HepG2 (cell line): Measurements from ENCODE around the gene SLC9A1.

Experiments used
- CEBPB ChIP-seq: IDR thresholded peaks from 2 replicates; pipeline ENCODE4 v1.6.1; 2011; ENCODE audit warnings: low read depth, low read length, improper control_type of control experiment, borderline replicate concordance
- CTCF ChIP-seq: sonication (generic); formaldehyde crosslinking; IDR thresholded peaks from 2 replicates; pipeline ENCODE4 v1.5.0; 2020; ENCODE audit warnings: mild to moderate bottlenecking, missing genetic modification reagents, moderate library complexity
- KDM5A ChIP-seq: fragments of 200-600 bp; sonication (generic); IDR thresholded peaks from 2 replicates; pipeline ENCODE4 v1.7.0; 2018; ENCODE audit warnings: antibody characterized with exemption, mild to moderate bottlenecking, low read length, borderline replicate concordance
- TGIF2 ChIP-seq: IDR thresholded peaks from 2 replicates; pipeline ENCODE4 v1.6.1; 2016; ENCODE audit warnings: control low read depth, missing compliant biosample characterization
- ZBTB38 ChIP-seq: sonication (generic); formaldehyde crosslinking; IDR thresholded peaks from 2 replicates; pipeline ENCODE4 v1.5.1; 2020; ENCODE audit warnings: mild to moderate bottlenecking, missing genetic modification reagents
- TF ChIP-seq, protein P1 (sequence below): sonication (generic); formaldehyde crosslinking; IDR thresholded peaks from 2 replicates; pipeline ENCODE4 v1.8.0; 2022; ENCODE audit warnings: mild to moderate bottlenecking, missing genetic modification reagents
- TF ChIP-seq, protein P2 (sequence below): IDR thresholded peaks from 2 replicates; pipeline ENCODE4 v1.6.1; 2016; ENCODE audit warnings: low read depth, missing genetic modification reagents, missing compliant biosample characterization

- TF ChIP-seq, protein P1, sequence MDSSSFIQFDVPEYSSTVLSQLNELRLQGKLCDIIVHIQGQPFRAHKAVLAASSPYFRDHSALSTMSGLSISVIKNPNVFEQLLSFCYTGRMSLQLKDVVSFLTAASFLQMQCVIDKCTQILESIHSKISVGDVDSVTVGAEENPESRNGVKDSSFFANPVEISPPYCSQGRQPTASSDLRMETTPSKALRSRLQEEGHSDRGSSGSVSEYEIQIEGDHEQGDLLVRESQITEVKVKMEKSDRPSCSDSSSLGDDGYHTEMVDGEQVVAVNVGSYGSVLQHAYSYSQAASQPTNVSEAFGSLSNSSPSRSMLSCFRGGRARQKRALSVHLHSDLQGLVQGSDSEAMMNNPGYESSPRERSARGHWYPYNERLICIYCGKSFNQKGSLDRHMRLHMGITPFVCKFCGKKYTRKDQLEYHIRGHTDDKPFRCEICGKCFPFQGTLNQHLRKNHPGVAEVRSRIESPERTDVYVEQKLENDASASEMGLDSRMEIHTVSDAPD, result no peak
- TF ChIP-seq CEBPB, result no peak
- TF ChIP-seq TGIF2 (CRISPR knock-in tag), result no peak
- TF ChIP-seq, protein P2, sequence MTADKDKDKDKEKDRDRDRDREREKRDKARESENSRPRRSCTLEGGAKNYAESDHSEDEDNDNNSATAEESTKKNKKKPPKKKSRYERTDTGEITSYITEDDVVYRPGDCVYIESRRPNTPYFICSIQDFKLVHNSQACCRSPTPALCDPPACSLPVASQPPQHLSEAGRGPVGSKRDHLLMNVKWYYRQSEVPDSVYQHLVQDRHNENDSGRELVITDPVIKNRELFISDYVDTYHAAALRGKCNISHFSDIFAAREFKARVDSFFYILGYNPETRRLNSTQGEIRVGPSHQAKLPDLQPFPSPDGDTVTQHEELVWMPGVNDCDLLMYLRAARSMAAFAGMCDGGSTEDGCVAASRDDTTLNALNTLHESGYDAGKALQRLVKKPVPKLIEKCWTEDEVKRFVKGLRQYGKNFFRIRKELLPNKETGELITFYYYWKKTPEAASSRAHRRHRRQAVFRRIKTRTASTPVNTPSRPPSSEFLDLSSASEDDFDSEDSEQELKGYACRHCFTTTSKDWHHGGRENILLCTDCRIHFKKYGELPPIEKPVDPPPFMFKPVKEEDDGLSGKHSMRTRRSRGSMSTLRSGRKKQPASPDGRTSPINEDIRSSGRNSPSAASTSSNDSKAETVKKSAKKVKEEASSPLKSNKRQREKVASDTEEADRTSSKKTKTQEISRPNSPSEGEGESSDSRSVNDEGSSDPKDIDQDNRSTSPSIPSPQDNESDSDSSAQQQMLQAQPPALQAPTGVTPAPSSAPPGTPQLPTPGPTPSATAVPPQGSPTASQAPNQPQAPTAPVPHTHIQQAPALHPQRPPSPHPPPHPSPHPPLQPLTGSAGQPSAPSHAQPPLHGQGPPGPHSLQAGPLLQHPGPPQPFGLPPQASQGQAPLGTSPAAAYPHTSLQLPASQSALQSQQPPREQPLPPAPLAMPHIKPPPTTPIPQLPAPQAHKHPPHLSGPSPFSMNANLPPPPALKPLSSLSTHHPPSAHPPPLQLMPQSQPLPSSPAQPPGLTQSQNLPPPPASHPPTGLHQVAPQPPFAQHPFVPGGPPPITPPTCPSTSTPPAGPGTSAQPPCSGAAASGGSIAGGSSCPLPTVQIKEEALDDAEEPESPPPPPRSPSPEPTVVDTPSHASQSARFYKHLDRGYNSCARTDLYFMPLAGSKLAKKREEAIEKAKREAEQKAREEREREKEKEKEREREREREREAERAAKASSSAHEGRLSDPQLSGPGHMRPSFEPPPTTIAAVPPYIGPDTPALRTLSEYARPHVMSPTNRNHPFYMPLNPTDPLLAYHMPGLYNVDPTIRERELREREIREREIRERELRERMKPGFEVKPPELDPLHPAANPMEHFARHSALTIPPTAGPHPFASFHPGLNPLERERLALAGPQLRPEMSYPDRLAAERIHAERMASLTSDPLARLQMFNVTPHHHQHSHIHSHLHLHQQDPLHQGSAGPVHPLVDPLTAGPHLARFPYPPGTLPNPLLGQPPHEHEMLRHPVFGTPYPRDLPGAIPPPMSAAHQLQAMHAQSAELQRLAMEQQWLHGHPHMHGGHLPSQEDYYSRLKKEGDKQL (CRISPR knock-in tag), result no peak
- TF ChIP-seq CTCF (CRISPR knock-in tag), result no peak
- no peak for TF ChIP-seq ZBTB38 (CRISPR knock-in tag)
- TF ChIP-seq KDM5A, result no peak
These were observed 9.8 kb downstream of the SLC9A1 start for GRCh38 chr1:27144920-27145661.
